AG10803 (cell line): ENCODE measurements around the gene TXNRD2.
"Not testable (repeated sequence)": the region's sequence is repeated elsewhere in the genome, so short reads cannot be mapped to it uniquely, and the experiment has no call there.

Experiments
- DNase-seq: peaks from one replicate; pipeline ENCODE4 v3.0.0; 2010; ENCODE audit warnings: low read depth
- H3K4me3 ChIP-seq: 2 replicates; pipeline ENCODE4 v1.5.1; 2011; ENCODE audit warnings: mild to moderate bottlenecking, low read length, control low read depth
- TF ChIP-seq, protein P1 (sequence below): conservative IDR thresholded peaks from 2 replicates; pipeline ENCODE4 v1.5.1; 2011; ENCODE audit warnings: mild to moderate bottlenecking, low read length, control low read depth, inconsistent platforms

TXNRD2 gene

GRCh38 chr22:19832476-19833108, 109.0 kb downstream of the TXNRD2 start:
- DNase-seq: peak; percentile 38
- TF ChIP-seq, protein P1, sequence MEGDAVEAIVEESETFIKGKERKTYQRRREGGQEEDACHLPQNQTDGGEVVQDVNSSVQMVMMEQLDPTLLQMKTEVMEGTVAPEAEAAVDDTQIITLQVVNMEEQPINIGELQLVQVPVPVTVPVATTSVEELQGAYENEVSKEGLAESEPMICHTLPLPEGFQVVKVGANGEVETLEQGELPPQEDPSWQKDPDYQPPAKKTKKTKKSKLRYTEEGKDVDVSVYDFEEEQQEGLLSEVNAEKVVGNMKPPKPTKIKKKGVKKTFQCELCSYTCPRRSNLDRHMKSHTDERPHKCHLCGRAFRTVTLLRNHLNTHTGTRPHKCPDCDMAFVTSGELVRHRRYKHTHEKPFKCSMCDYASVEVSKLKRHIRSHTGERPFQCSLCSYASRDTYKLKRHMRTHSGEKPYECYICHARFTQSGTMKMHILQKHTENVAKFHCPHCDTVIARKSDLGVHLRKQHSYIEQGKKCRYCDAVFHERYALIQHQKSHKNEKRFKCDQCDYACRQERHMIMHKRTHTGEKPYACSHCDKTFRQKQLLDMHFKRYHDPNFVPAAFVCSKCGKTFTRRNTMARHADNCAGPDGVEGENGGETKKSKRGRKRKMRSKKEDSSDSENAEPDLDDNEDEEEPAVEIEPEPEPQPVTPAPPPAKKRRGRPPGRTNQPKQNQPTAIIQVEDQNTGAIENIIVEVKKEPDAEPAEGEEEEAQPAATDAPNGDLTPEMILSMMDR: no peak
- H3K4me3 ChIP-seq: no peak overlapping the region

- not testable (repeated sequence) for DNase-seq, H3K4me3 ChIP-seq
These were observed 109.6 kb downstream of the TXNRD2 start for GRCh38 chr22:19831979-19832378.

DNA sequence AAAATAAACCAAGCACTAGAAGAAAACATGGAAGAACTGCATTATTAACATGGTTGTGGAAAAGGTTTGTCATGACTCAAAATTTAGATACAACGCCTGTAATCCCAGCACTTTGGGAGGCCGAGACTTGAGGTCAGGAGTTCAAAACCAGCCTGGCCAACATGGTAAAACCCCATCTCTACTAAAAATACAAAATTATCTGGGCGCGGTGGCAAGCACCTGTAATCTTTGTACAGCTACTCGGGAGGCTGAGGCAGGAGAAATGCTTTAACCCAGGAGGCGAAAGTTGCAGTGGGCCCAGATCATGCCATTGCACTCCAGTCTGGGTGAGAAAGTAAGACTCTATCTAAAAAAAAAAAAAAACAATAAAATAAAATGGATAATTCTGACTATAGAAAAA, 110.6 kb downstream of the TXNRD2 start:
- H3K4me3 ChIP-seq: no peak overlapping the region
- TF ChIP-seq, protein P1: no peak
- DNase-seq: no peak

DNA sequence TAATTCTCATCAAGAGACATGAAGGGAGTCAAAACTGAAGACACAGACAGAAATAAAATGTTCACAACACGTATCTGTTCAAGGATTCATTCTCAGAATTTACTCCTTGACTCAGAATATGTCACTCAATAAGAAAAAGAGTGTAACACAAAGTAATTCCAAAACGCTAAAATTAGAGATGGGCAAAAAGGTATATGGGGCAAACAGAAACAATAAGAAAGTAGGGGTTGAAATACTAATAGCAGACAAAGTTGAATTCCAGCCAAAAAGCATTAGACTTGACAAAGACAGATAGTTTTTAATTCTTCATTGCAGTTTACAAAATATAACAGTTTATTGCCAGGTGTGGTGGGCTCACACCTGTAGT, 113.6 kb downstream of the TXNRD2 start:
- TF ChIP-seq, protein P1: no peak
- DNase-seq: no peak
- no peak overlapping the region for H3K4me3 ChIP-seq

DNA sequence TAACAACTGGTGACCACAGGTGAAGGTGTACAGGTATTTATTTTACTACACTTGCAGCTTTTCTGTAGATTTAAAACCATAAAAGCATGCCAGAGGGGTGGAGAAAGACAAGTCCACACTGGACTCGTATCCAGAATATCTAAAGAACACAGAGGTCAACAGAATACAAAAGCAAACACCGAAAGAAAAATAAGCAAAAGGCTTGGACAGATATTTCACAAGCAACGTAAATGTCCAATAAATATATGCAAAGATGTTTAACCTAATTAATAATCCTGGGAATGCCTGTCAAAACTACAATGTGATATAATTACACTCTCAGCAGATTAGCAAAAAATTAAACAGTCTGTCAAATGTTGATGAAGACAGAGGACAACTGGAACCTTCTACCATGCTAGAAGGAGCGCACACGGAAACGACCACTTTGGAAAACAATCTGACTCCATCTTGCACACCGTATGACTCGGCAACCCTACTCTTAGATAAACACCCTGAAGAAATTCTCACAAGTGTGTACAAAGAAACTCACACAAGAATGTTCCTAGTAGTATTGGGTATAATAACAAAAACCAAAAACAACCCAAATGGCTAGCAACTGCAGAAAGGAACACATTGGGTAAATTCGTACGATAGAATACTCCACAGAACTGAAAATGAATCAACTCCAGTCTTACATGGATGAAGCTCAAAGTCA, 114.1 kb downstream of the TXNRD2 start:
- H3K4me3 ChIP-seq: no peak overlapping the region
- TF ChIP-seq, protein P1: no peak
- no peak for DNase-seq

DNA sequence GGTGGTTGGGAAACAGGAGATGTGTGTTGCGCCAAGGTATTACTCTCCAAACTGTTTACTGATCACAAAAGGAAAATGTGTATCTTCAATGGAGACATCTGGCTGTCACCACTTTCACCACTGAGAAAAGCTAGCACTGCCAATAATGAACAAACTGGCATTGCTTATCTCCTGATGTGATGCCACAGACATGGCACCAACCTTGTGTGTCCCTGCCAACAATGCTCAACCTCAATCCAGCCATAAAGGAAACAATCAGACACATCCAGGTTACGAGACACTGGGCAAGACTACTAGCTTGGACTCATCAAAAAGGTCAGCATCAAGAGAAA, 115.0 kb downstream of the TXNRD2 start:
- TF ChIP-seq, protein P1: no peak
- DNase-seq: no peak
- no peak overlapping the region for H3K4me3 ChIP-seq

DNA sequence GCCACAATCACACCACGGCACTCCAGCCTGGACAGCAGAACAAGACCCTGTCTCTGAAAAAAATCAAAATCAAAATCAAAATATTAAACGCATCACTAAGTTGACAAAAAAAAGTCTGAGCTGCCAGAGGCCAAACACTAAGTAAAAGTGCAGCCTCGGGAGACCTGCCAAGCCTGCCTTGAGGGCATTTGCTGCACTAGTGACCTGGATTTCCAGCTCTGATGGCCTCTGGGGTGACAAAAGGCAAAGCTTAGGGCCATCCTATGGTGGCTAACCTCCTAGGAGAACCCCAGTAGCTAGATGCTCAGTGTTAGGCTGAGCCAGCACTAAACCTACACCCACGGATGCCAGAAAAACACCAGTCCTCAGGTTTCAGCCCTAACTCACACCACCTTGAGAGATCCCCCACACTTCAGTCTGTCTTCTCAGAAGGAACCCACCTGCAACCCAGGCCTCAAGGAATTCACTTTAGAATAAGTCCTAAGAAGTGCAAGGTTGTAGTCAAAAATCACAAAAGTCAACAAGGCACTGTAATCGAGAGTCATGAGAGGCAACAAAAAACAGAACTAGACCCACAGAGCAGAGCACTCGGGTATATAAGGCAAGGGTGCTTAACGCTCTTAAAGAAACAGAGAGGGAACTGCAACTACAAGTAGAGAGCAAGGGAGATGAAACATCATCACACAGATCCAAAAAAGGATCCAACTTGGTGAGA, 115.6 kb downstream of the TXNRD2 start:
- no peak overlapping the region for H3K4me3 ChIP-seq
- DNase-seq: no peak
- TF ChIP-seq, protein P1: no peak
